Gastrocnemius medialis (tissue), 4 donors: ENCODE data around the gene SV2B. TPM values are rescaled to one million over a fixed set of nuclear protein-coding genes. Genes with fewer than 3 reads are reported as not detected.

Experiments
- ATAC-seq, 2 donors: fragments of 150-250 bp; one replicate each; pipeline ENCODE4 v1.9.1; 2016
- DNase-seq, 2 donors: peaks; one replicate each; pipeline ENCODE4 v3.0.0-alpha.2; 2019
- H3K27ac ChIP-seq, 4 donors: fragments of 200-600 bp; sonication (generic); 1 replicate in 1 of 4; 2 replicates in 3 of 4; pipeline ENCODE4 v1.5.1; 2016 to 2018; ENCODE audit warnings: mild to moderate bottlenecking in 2 of 4, moderate library complexity in 1 of 4
- H3K27me3 ChIP-seq, 3 donors: fragments of 200-600 bp; sonication (generic) in 2 of 3; 1 replicate in 1 of 3; 2 replicates in 2 of 3; pipeline versions ENCODE4 v1.5.1 to v1.6.0; 2016 to 2019; ENCODE audit warnings: mild to moderate bottlenecking in 1 of 3, moderate library complexity in 1 of 3
- H3K36me3 ChIP-seq, 2 donors: fragments of 200-600 bp; sonication (generic) in 1 of 2; one replicate each; pipeline ENCODE4 v1.5.1; 2017 to 2018
- H3K4me1 ChIP-seq, 2 donors: fragments of 200-600 bp; sonication (generic) in 1 of 2; one replicate each; pipeline ENCODE4 v1.5.1; 2016 to 2017; ENCODE audit warnings: mild to moderate bottlenecking in 2 of 2
- H3K4me3 ChIP-seq, 4 donors: fragments of 200-600 bp; sonication (generic) in 3 of 4; 1 replicate in 1 of 4; 2 replicates in 3 of 4; pipeline ENCODE4 v1.5.1; 2016 to 2019; ENCODE audit warnings: mild to moderate bottlenecking in 2 of 4
- H3K9me3 ChIP-seq, 3 donors: fragments of 200-600 bp; sonication (generic) in 2 of 3; 1 replicate in 1 of 3; 2 replicates in 2 of 3; pipeline ENCODE4 v1.5.1; 2016 to 2019
- CTCF ChIP-seq, 5 experiments: fragments of 450-650 bp in 3 of 5; fragments of 200-600 bp in 2 of 5; sonication (generic) in 2 of 5; IDR thresholded peaks in 4 of 5; conservative IDR thresholded peaks in 1 of 5; 1 replicate in 4 of 5; 2 replicates in 1 of 5; pipeline ENCODE4 v1.5.1; 2016 to 2019; ENCODE audit warnings: antibody characterized with exemption in 5 of 5, mild to moderate bottlenecking in 3 of 5, moderate library complexity in 3 of 5
- POLR2A ChIP-seq, 2 donors: fragments of 450-650 bp; IDR thresholded peaks; one replicate each; pipeline ENCODE4 v1.6.1; 2017; ENCODE audit warnings: antibody characterized with exemption in 2 of 2, mild to moderate bottlenecking in 2 of 2, moderate library complexity in 2 of 2
- in situ Hi-C, 4 donors: fragments of 200-750 bp; cut with MboI; loops; one replicate each; pipeline versions ENCODE4 v1.15.0 to v1.8.0; 2017; ENCODE audit warnings: low sequenced_read_pairs in 4 of 4
- intact Hi-C: fragments of 100-400 bp; cut with DNase I; formaldehyde crosslinking; loops from one replicate; pipeline ENCODE4 v1.15.1; 2023; ENCODE audit warnings: low total_unique reads
- total RNA-seq, 4 donors: library from RNA; depleted of rRNA; stranded (reverse); fragments of >200 nt; gene quantifications; one replicate each; pipeline versions ENCODE4 v1.1.0 to v1.2.3, GENCODE V29; 2016

The SV2B gene
- total RNA-seq, 4 donors from 2014 or later, result 0.36 to 0.89 (median 0.67) TPM

GRCh38 chr15:91150502-91151160 lies 50.6 kb downstream of the SV2B start:
- in situ Hi-C loops (no loop called here), intact Hi-C loops (no loop called here)
- no peaks in the 10 kb centered on the region for H3K4me1 ChIP-seq
- peaks cover 0 to 3% (median 0%) of the 10 kb centered on the region in 3 donors for H3K27me3 ChIP-seq
- H3K36me3 ChIP-seq, result no peaks in the 10 kb centered on the region
- H3K4me3 ChIP-seq, result no peak overlapping the region
- H3K9me3 ChIP-seq, result no peaks in the 10 kb centered on the region
- TF ChIP-seq POLR2A (IDR thresholded peaks at IDR 0.05) (no peak), CTCF (IDR thresholded peaks at IDR 0.05 in 4 of 5, conservative IDR thresholded peaks at IDR 0.05 in 1 of 5) (no peak)
- no peak overlapping the region for H3K27ac ChIP-seq
- DNase-seq, result no peak
- ATAC-seq, result no peak

- no peak overlapping the region for H3K4me3 ChIP-seq
- TF ChIP-seq CTCF (IDR thresholded peaks at IDR 0.05 in 4 of 5, conservative IDR thresholded peaks at IDR 0.05 in 1 of 5) (no peak), POLR2A (IDR thresholded peaks at IDR 0.05) (no peak)
- in situ Hi-C loops, result no loop called here
- H3K4me1 ChIP-seq, result no peaks in the 10 kb centered on the region
- ATAC-seq (no peak), DNase-seq (no peak)
- H3K27me3 ChIP-seq, result peaks cover 0 to 3% (median 0%) of the 10 kb centered on the region in 3 donors
- H3K36me3 ChIP-seq, result no peaks in the 10 kb centered on the region
- intact Hi-C loops, result no loop called here
- no peak overlapping the region for H3K27ac ChIP-seq
- H3K9me3 ChIP-seq, result no peaks in the 10 kb centered on the region
Measured at GRCh38 chr15:91151781-91152563, 51.9 kb downstream of the SV2B start.

- Histone ChIP-seq H3K27ac (no peak overlapping the region), H3K4me3 (no peak overlapping the region), H3K27me3 (peaks cover 0 to 3% (median 0%) of the 10 kb centered on the region in 3 donors), H3K4me1 (no peaks in the 10 kb centered on the region), H3K9me3 (no peaks in the 10 kb centered on the region), H3K36me3 (no peaks in the 10 kb centered on the region)
- in situ Hi-C loops, result no loop called here
- TF ChIP-seq POLR2A (IDR thresholded peaks at IDR 0.05) (no peak), CTCF (IDR thresholded peaks at IDR 0.05 in 4 of 5, conservative IDR thresholded peaks at IDR 0.05 in 1 of 5) (no peak)
- DNase-seq (no peak), ATAC-seq (no peak)
- intact Hi-C loops, result no loop called here
Measured at GRCh38 chr15:91152896-91153581, 53.0 kb downstream of the SV2B start.

- no peak for TF ChIP-seq CTCF (IDR thresholded peaks at IDR 0.05 in 4 of 5, conservative IDR thresholded peaks at IDR 0.05 in 1 of 5)
- no peak for TF ChIP-seq POLR2A (IDR thresholded peaks at IDR 0.05)
- Histone ChIP-seq H3K4me3 (no peak overlapping the region), H3K27me3 (peaks cover 0 to 1% (median 0%) of the 10 kb centered on the region in 3 donors), H3K4me1 (no peaks in the 10 kb centered on the region), H3K36me3 (no peaks in the 10 kb centered on the region), H3K27ac (no peak overlapping the region), H3K9me3 (no peaks in the 10 kb centered on the region)
- intact Hi-C loops (no loop called here), in situ Hi-C loops (no loop called here)
- DNase-seq, result no peak
- no peak for ATAC-seq
Measured at GRCh38 chr15:91153954-91154353, 53.9 kb downstream of the SV2B start.
